K562 (cell line): ENCODE results near the gene GNG7. TPM values are rescaled to one million over a fixed set of nuclear protein-coding genes. Genes with fewer than 3 reads are reported as not detected.

Source experiments
- ADNP ChIP-seq: fragments of 200-800 bp; sonication (Bioruptor generic); IDR thresholded peaks from 2 replicates; pipeline ENCODE4 v1.6.1; 2016; ENCODE audit warnings: missing genetic modification characterization, missing compliant biosample characterization
- CEBPG ChIP-seq, 3 experiments: fragments of 200-800 bp in 1 of 3; sonication (Bioruptor generic) in 1 of 3; sonication (generic) in 1 of 3; formaldehyde crosslinking in 1 of 3; IDR thresholded peaks in 2 of 3; conservative IDR thresholded peaks in 1 of 3; 2 replicates each; pipeline versions ENCODE4 v1.6.1 to v1.8.0; 2016 to 2022; ENCODE audit warnings: missing compliant biosample characterization in 2 of 3, missing genetic modification characterization in 2 of 3, mild to moderate bottlenecking in 1 of 3, missing genetic modification reagents in 1 of 3
- CTBP1 ChIP-seq: fragments of 450-650 bp; IDR thresholded peaks from 2 replicates; pipeline ENCODE4 v1.6.1; 2016; ENCODE audit warnings: borderline replicate concordance
- ETV5 ChIP-seq: sonication (generic); formaldehyde crosslinking; IDR thresholded peaks from 2 replicates; pipeline ENCODE4 v1.4.0; 2020; ENCODE audit warnings: low read depth, mild to moderate bottlenecking, missing genetic modification reagents
- HDAC2 ChIP-seq: fragments of 450-650 bp; IDR thresholded peaks from 2 replicates; pipeline ENCODE4 v1.6.1; 2016; ENCODE audit warnings: mild to moderate bottlenecking
- KDM2B ChIP-seq: fragments of 250-450 bp; sonication (Bioruptor Pico); IDR thresholded peaks from 2 replicates; pipeline ENCODE4 v1.8.0; 2021; ENCODE audit warnings: mild to moderate bottlenecking, moderate library complexity
- KDM5B ChIP-seq: fragments of 200-600 bp; sonication (generic); IDR thresholded peaks from 2 replicates; pipeline ENCODE4 v1.6.1; 2012; ENCODE audit warnings: low read depth, mild to moderate bottlenecking, moderate library complexity, low read length, control low read depth, inconsistent platforms; ENCODE audit not compliant: insufficient replicate concordance
- KHSRP ChIP-seq: fragments of 450-650 bp; IDR thresholded peaks from 2 replicates; pipeline ENCODE4 v1.6.1; 2017
- KLF1 ChIP-seq: fragments of 450-650 bp; IDR thresholded peaks from 2 replicates; pipeline ENCODE4 v1.6.1; 2016; ENCODE audit warnings: missing genetic modification characterization, missing compliant biosample characterization
- MCM2 ChIP-seq: fragments of 450-650 bp; IDR thresholded peaks from 2 replicates; pipeline ENCODE4 v1.6.1; 2017; ENCODE audit warnings: low read depth, mild to moderate bottlenecking
- OTX1 ChIP-seq: fragments of 450-650 bp; formaldehyde crosslinking; IDR thresholded peaks from 2 replicates; pipeline ENCODE4 v1.4.0; 2022; ENCODE audit warnings: mild to moderate bottlenecking
- PHF8 ChIP-seq: fragments of 200-600 bp; sonication (generic); IDR thresholded peaks from 2 replicates; pipeline ENCODE4 v1.6.1; 2012; ENCODE audit warnings: mixed run types, mild to moderate bottlenecking, inconsistent platforms, low read length, moderate library complexity, borderline replicate concordance
- RAD51 ChIP-seq: fragments of 450-650 bp; IDR thresholded peaks from 2 replicates; pipeline ENCODE4 v1.7.1; 2016; ENCODE audit warnings: low read depth, mild to moderate bottlenecking, borderline replicate concordance
- RBBP5 ChIP-seq: fragments of 200-600 bp; sonication (generic); IDR thresholded peaks from 2 replicates; pipeline ENCODE4 v1.6.1; 2012; ENCODE audit warnings: borderline replicate concordance, mild to moderate bottlenecking, low read length, control low read depth, inconsistent platforms; ENCODE audit not compliant: insufficient read depth, poor library complexity, severe bottlenecking
- RBM22 ChIP-seq: fragments of 200-400 bp; formaldehyde crosslinking; IDR thresholded peaks from 2 replicates; pipeline ENCODE4 v1.6.1; 2018; ENCODE audit warnings: low read length, low read depth; ENCODE audit not compliant: poor library complexity, severe bottlenecking
- SMAD3 ChIP-seq: fragments of 450-650 bp; formaldehyde crosslinking; conservative IDR thresholded peaks from 2 replicates; pipeline ENCODE4 v1.4.0; 2020; ENCODE audit warnings: mild to moderate bottlenecking
- TEAD1 ChIP-seq, 2 experiments: fragments of 450-650 bp in 1 of 2; sonication (generic) in 1 of 2; formaldehyde crosslinking; IDR thresholded peaks; 2 replicates each; pipeline versions ENCODE4 v1.4.0 to v1.8.0; 2020 to 2022; ENCODE audit warnings: mild to moderate bottlenecking in 2 of 2, missing genetic modification reagents in 1 of 2
- XRCC3 ChIP-seq: fragments of 450-650 bp; IDR thresholded peaks from 2 replicates; pipeline ENCODE4 v1.6.1; 2017; ENCODE audit warnings: mild to moderate bottlenecking, moderate library complexity
- ZFP1 ChIP-seq: fragments of 450-650 bp; formaldehyde crosslinking; IDR thresholded peaks from 2 replicates; pipeline ENCODE4 v1.4.0; 2020; ENCODE audit warnings: mild to moderate bottlenecking, mixed read lengths
- ZNF184 ChIP-seq: sonication (generic); formaldehyde crosslinking; IDR thresholded peaks from 2 replicates; pipeline ENCODE4 v1.5.0; 2020; ENCODE audit warnings: missing genetic modification reagents
- ZNF23 ChIP-seq: fragments of 250-450 bp; sonication (Bioruptor Pico); IDR thresholded peaks from 2 replicates; pipeline ENCODE4 v1.4.0; 2020; ENCODE audit warnings: mild to moderate bottlenecking
- ZNF282 ChIP-seq: sonication (generic); formaldehyde crosslinking; IDR thresholded peaks from 2 replicates; pipeline ENCODE4 v1.8.1; 2023; ENCODE audit warnings: missing genetic modification reagents
- polyA plus RNA-seq, 8 experiments: library from polyadenylated mRNA; depleted of rRNA in 4 of 8; stranded (reverse) in 5 of 8; unstranded in 3 of 8; fragments of >200 nt; fragmentation: Nextera tagmentation in 2 of 8; fragmentation: Illumina TruSeq in 1 of 8; extraction: Ambion mirVana in 2 of 8; extraction: Trizol in 1 of 8; gene quantifications; 2 replicates each; pipeline versions ENCODE4 v1.2.1 to v1.2.3, GENCODE V29; 2011 to 2014; ENCODE audit warnings: inconsistent platforms in 1 of 8, missing spikeins in 1 of 8
- total RNA-seq, 7 experiments: library from RNA; depleted of rRNA in 6 of 7; stranded (reverse); fragments of >200 nt in 6 of 7; fragmentation: Illumina TruSeq in 2 of 7; extraction: Trizol in 2 of 7; gene quantifications; 2 replicates each; pipeline versions ENCODE4 v1.2.1 to v1.2.3, GENCODE V29; 2011 to 2021; ENCODE audit warnings: low replicate concordance in 1 of 7
- TF ChIP-seq, protein P1 (sequence below): fragments of 450-650 bp; formaldehyde crosslinking; IDR thresholded peaks from 2 replicates; pipeline ENCODE4 v1.4.0; 2020; ENCODE audit warnings: mild to moderate bottlenecking, moderate library complexity
- TF ChIP-seq, protein P2 (sequence below), 2 experiments: fragments of 450-650 bp in 1 of 2; sonication (generic) in 1 of 2; formaldehyde crosslinking in 1 of 2; IDR thresholded peaks in 1 of 2; conservative IDR thresholded peaks in 1 of 2; 2 replicates each; pipeline versions ENCODE4 v1.6.1 to v1.8.1; 2016 to 2023; ENCODE audit warnings: mild to moderate bottlenecking in 2 of 2, moderate library complexity in 2 of 2, inconsistent platforms in 1 of 2, missing genetic modification reagents in 1 of 2

Gene GNG7
- total and polyA plus RNA-seq, 9 of the 15 experiments (the other 6 are each of a cell fraction or from before 2014, with no cell fraction given) = 0.01 to 0.20 (median 0.06) TPM; not detected in 1

DNA sequence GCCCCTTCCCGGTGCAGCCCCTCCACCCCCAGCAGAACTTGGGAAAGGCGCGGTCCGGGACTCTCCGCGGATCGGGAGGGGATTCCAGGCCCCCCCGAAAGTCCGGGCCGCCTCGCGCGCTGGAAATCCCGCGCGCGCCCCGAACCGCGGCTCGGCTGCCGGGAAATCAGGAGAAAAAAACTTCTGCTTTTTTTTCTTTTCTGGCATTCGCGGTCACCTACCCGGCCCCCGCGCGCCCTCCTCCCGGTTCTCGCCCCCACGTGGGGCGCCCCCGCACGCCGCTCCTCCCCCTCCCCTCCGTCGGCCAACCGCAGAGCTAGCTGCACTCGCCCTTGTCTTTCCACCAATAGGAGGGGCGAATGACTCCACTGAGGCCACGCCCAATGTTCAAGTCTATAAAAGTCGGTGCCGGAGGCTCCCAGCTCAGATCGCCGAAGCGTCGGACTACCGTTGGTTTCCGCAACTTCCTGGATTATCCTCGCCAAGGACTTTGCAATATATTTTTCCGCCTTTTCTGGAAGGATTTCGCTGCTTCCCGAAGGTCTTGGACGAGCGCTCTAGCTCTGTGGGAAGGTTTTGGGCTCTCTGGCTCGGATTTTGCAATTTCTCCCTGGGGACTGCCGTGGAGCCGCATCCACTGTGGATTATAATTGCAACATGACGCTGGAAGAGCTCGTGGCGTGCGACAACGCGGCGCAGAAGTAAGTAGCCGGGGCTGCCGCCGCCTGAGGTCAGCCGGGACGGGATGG lies 226.6 kb downstream of the GNG7 start, which contains the start of gene GADD45B (continued):
- TF ChIP-seq, protein P1, sequence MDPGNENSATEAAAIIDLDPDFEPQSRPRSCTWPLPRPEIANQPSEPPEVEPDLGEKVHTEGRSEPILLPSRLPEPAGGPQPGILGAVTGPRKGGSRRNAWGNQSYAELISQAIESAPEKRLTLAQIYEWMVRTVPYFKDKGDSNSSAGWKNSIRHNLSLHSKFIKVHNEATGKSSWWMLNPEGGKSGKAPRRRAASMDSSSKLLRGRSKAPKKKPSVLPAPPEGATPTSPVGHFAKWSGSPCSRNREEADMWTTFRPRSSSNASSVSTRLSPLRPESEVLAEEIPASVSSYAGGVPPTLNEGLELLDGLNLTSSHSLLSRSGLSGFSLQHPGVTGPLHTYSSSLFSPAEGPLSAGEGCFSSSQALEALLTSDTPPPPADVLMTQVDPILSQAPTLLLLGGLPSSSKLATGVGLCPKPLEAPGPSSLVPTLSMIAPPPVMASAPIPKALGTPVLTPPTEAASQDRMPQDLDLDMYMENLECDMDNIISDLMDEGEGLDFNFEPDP (CRISPR knock-in tag) = no peak
- TF ChIP-seq KDM2B (CRISPR knock-in tag) (peak; percentile 98), ZNF282 (CRISPR knock-in tag) (no peak), ZNF184 (CRISPR knock-in tag) (no peak), ADNP (peak; percentile 66; the same call in 1 of the 2 replicates), KHSRP (no peak), CEBPG (CRISPR knock-in tag; IDR thresholded peaks at IDR 0.05) (peak; percentile 69), CEBPG (tag; conservative IDR thresholded peaks at IDR 0.05 in 1 of 2, IDR thresholded peaks at IDR 0.05 in 1 of 2) (peak in 1 of 2 experiments; percentile 87; a peak in 2 of 4 replicates), RBM22 (no peak), ETV5 (CRISPR knock-in tag) (no peak), MCM2 (no peak), ZFP1 (CRISPR knock-in tag) (no peak), OTX1 (CRISPR knock-in tag) (peak; percentile 30), TEAD1 (CRISPR knock-in tag; IDR thresholded peaks at IDR 0.05) (0 out of 4 replicates have a peak, but pooled peaks of 1 of the 2 experiments have one; percentile 60), RAD51 (peak; percentile 77), CTBP1 (peak; percentile 46; the same call in 1 of the 2 replicates), PHF8 (peak; percentile 99), XRCC3 (no peak), RBBP5 (no peak), KDM5B (peak; percentile 100), ZNF23 (CRISPR knock-in tag) (no peak), HDAC2 (0 out of 2 replicates have a peak, but pooled peaks have one; percentile 4), KLF1 (no peak), SMAD3 (no peak)
- TF ChIP-seq, protein P2, sequence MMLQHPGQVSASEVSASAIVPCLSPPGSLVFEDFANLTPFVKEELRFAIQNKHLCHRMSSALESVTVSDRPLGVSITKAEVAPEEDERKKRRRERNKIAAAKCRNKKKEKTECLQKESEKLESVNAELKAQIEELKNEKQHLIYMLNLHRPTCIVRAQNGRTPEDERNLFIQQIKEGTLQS (IDR thresholded peaks at IDR 0.05) = no peak
- TF ChIP-seq, protein P2 (CRISPR knock-in tag; conservative IDR thresholded peaks at IDR 0.05) = peak; percentile 76
